HCT116 (cell line): ENCODE results near the gene CNOT2.

ENCODE experiments used
- CTCF ChIP-seq, 3 experiments: fragments of 200-600 bp in 1 of 3; sonication (generic) in 1 of 3; IDR thresholded peaks in 2 of 3; conservative IDR thresholded peaks in 1 of 3; 2 replicates each; pipeline ENCODE4 v1.5.1; 2012 to 2017; ENCODE audit warnings: low read depth in 2 of 3, low read length in 2 of 3, antibody characterized with exemption in 1 of 3, borderline replicate concordance in 1 of 3, control low read depth in 1 of 3, mild to moderate bottlenecking in 1 of 3, mixed read lengths in 1 of 3, mixed run types in 1 of 3, moderate library complexity in 1 of 3; ENCODE audit not compliant: insufficient read depth in 1 of 3
- EZH2phosphoT487 ChIP-seq: fragments of 200-600 bp; IDR thresholded peaks from 2 replicates; pipeline ENCODE4 v1.6.1; 2018; ENCODE audit warnings: antibody characterized with exemption, borderline replicate concordance
- POLR2A ChIP-seq: IDR thresholded peaks from 2 replicates; pipeline ENCODE4 v1.7.0; 2011; ENCODE audit warnings: borderline replicate concordance; ENCODE audit not compliant: insufficient read depth, insufficient read length; ENCODE audit errors: extremely low read depth
- RAD21 ChIP-seq: IDR thresholded peaks from 2 replicates; pipeline ENCODE4 v1.6.1; 2012; ENCODE audit warnings: low read depth, mild to moderate bottlenecking
- YY1 ChIP-seq: IDR thresholded peaks from 2 replicates; pipeline ENCODE4 v1.6.1; 2011; ENCODE audit warnings: low read length, low read depth, moderate library complexity, mild to moderate bottlenecking; ENCODE audit not compliant: insufficient replicate concordance; ENCODE audit errors: extremely low read depth

GRCh38 chr12:70277973-70278372, 34.7 kb downstream of the CNOT2 start:
- TF ChIP-seq EZH2phosphoT487 = no peak
- no peak for TF ChIP-seq CTCF (IDR thresholded peaks at IDR 0.05 in 2 of 3, conservative IDR thresholded peaks at IDR 0.05 in 1 of 3; ENCODE audit: borderline replicate concordance in 1 of 3, insufficient read depth in 1 of 3, low read depth in 2 of 3, low read length in 2 of 3)
- no peak for TF ChIP-seq POLR2A
- TF ChIP-seq YY1 = no peak
- TF ChIP-seq RAD21 = no peak
